ENCODE results near the gene SUPT3H.

- no peak for TF ChIP-seq GATA2 (IDR thresholded peaks at IDR 0.05; ENCODE audit: low read depth, low read length)
- TF ChIP-seq GATA3 (IDR thresholded peaks at IDR 0.05; ENCODE audit: low read depth, low read length): no peak
These were observed 589.2 kb downstream of the SUPT3H start for GRCh38 chr6:44788387-44788981.
